MCF 10A (cell line): Measurements from ENCODE around the gene REL. TPM values are rescaled to one million over a fixed set of nuclear protein-coding genes. Genes with fewer than 3 reads are reported as not detected.

Experiments used
- BruUV-seq: library from RNA; stranded (reverse); fragments of 400-500 nt; replicated peaks from 2 replicates; lab custom pipeline; 2021; lab: Mats Ljungman, UMichigan
- CTCF ChIA-PET: fragments of 300-600 bp; sonication (Branson Sonifier 250); formaldehyde crosslinking; extraction: SDS; loops from one replicate; lab custom pipeline; 2021; ENCODE audit warnings: antibody characterized with exemption, inconsistent platforms; lab: Yijun Ruan, JAX
- POLR2A ChIA-PET: fragments of 300-600, 350-650 bp; sonication (Branson Sonifier 250); formaldehyde crosslinking; extraction: SDS; loops from one replicate; lab custom pipeline; 2020; ENCODE audit warnings: antibody characterized with exemption, inconsistent platforms; lab: Yijun Ruan, JAX
- DNase-seq: peaks from one replicate; pipeline ENCODE4 v3.0.0-alpha.2; 2018; ENCODE audit not compliant: unreplicated experiment
- H3K27ac Mint-ChIP-seq: one replicate; pipeline ENCODE4 v1.8.0; 2022; ENCODE audit warnings: mild to moderate bottlenecking, low read depth, mixed read lengths; ENCODE audit not compliant: unreplicated experiment
- H3K27me3 Mint-ChIP-seq: one replicate; pipeline ENCODE4 v1.8.0; 2022; ENCODE audit warnings: mixed read lengths; ENCODE audit not compliant: insufficient read depth, unreplicated experiment
- H3K36me3 Mint-ChIP-seq: one replicate; pipeline ENCODE4 v1.8.0; 2022; ENCODE audit warnings: mild to moderate bottlenecking, moderate library complexity, mixed read lengths; ENCODE audit not compliant: insufficient read depth, unreplicated experiment
- H3K4me1 Mint-ChIP-seq: one replicate; pipeline ENCODE4 v1.8.0; 2022; ENCODE audit warnings: mixed read lengths; ENCODE audit not compliant: insufficient read depth, unreplicated experiment
- H3K4me3 Mint-ChIP-seq: one replicate; pipeline ENCODE4 v1.8.0; 2022; ENCODE audit warnings: mild to moderate bottlenecking, moderate library complexity, mixed read lengths; ENCODE audit not compliant: unreplicated experiment
- H3K9me3 Mint-ChIP-seq: one replicate; pipeline ENCODE4 v1.8.0; 2022; ENCODE audit warnings: mixed read lengths; ENCODE audit not compliant: unreplicated experiment
- CTCF ChIP-seq: fragments of 200-600 bp; IDR thresholded peaks from one replicate; pipeline ENCODE4 v1.8.0; 2022; ENCODE audit warnings: antibody characterized with exemption, mild to moderate bottlenecking; ENCODE audit not compliant: unreplicated experiment
- intact Hi-C: fragments of 100-400 bp; cut with micrococcal nuclease; formaldehyde crosslinking; loops from 2 replicates; pipeline ENCODE4 v1.14.1; 2022
- total RNA-seq: library from RNA; stranded (reverse); gene quantifications from 2 replicates; pipeline ENCODE4 v1.2.3, GENCODE V29; 2022

REL gene
- total RNA-seq, 1 experiment from 2014 or later = 11.3 TPM

- Mint-ChIP-seq H3K4me3 (no peak overlapping the region), H3K4me1 (no peaks in the 10 kb centered on the region), H3K27ac (no peak overlapping the region), H3K27me3 (no peaks in the 10 kb centered on the region), H3K9me3 (no peaks in the 10 kb centered on the region), H3K36me3 (no peaks in the 10 kb centered on the region)
- intact Hi-C loops = no loop called here
- ChIA-PET POLR2A (interaction anchor here (1.6 kb wide), 1 partner anchor 14 kb away, joined by 5 read pairs; no protein-coding TSS in a partner anchor), CTCF (interaction anchor here (1.1 kb wide), 1 partner anchor 61 kb away, joined by 3 read pairs; no protein-coding TSS in a partner anchor)
- TF ChIP-seq CTCF = no peak
- BruUV-seq = no TSS peak
- DNase-seq = no peak
These were observed 12.6 kb upstream of the REL start for GRCh38 chr2:60868589-60869273.

GRCh38 chr2:60872510-60872928 is 8.9 kb upstream of the REL start:
- DNase-seq = no peak
- intact Hi-C loops = no loop called here
- H3K36me3 Mint-ChIP-seq = no peaks in the 10 kb centered on the region
- H3K4me3 Mint-ChIP-seq = no peak overlapping the region
- no peaks in the 10 kb centered on the region for H3K9me3 Mint-ChIP-seq
- no peak overlapping the region for H3K27ac Mint-ChIP-seq
- no TSS peak for BruUV-seq
- CTCF ChIA-PET = no interaction called here
- H3K4me1 Mint-ChIP-seq = no peaks in the 10 kb centered on the region
- no peak for TF ChIP-seq CTCF
- POLR2A ChIA-PET = no interaction called here
- no peaks in the 10 kb centered on the region for H3K27me3 Mint-ChIP-seq

- ChIA-PET POLR2A (no interaction called here), CTCF (no interaction called here)
- intact Hi-C loops = no loop called here
- no peaks in the 10 kb centered on the region for H3K27me3 Mint-ChIP-seq
- no peak for TF ChIP-seq CTCF
- no peaks in the 10 kb centered on the region for H3K4me1 Mint-ChIP-seq
- BruUV-seq = no TSS peak
- H3K9me3 Mint-ChIP-seq = no peaks in the 10 kb centered on the region
- no peaks in the 10 kb centered on the region for H3K36me3 Mint-ChIP-seq
- no peak for DNase-seq
- no peak overlapping the region for H3K27ac Mint-ChIP-seq
- H3K4me3 Mint-ChIP-seq = no peak overlapping the region
These were observed 8.0 kb upstream of the REL start for GRCh38 chr2:60873381-60873780.

GRCh38 chr2:60875520-60875919 is 5.9 kb upstream of the REL start:
- ChIA-PET POLR2A (no interaction called here), CTCF (no interaction called here)
- Mint-ChIP-seq H3K27ac (no peak overlapping the region), H3K4me1 (no peaks in the 10 kb centered on the region), H3K36me3 (no peaks in the 10 kb centered on the region), H3K27me3 (no peaks in the 10 kb centered on the region), H3K9me3 (no peaks in the 10 kb centered on the region), H3K4me3 (no peak overlapping the region)
- DNase-seq = no peak
- intact Hi-C loops = no loop called here
- BruUV-seq = no TSS peak
- TF ChIP-seq CTCF = no peak
